GM18519 (cell line): ENCODE measurements around the gene ABCA5.

Experiments
- ATAC-seq: cut with Tn5 transposase; IDR thresholded peaks from one replicate; pipeline ENCODE4 v1.9.1; 2021; ENCODE audit warnings: mild to moderate bottlenecking, moderate library complexity; ENCODE audit not compliant: unreplicated experiment, low FRiP score

ABCA5 gene

GRCh38 chr17:69327060-69327831, at the start of gene ABCA5:
TSS of gene ABCA5 (minus strand) at chr17:69327133. CDS start at chr17:69314415, 12,718 bp downstream.
- peak; percentile 92 for ATAC-seq

GRCh38 chr17:69375229-69375628, 48.3 kb upstream of the ABCA5 start:
- no peak for ATAC-seq

DNA sequence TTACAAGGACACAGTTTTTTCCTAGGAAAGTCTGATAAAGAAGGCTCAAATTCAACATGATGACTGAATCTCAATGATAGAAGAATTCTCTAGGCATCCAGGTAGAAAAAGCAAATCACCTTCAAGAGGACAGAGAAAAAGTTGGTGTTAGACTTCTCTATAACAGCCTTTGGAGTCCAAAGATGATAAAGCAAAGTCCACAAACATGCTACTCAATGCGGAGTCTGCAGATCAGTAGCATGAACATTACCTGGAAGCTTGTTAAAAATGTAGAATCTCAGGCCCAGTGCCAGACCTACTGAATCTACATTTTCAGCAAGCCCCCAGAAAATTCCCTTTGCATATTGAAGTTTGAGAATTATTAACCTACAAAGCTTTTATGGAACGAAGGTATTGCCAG, 46.1 kb upstream of the ABCA5 start:
- no peak for ATAC-seq

GRCh38 chr17:69367298-69367697, 40.4 kb upstream of the ABCA5 start:
- peak; percentile 86 for ATAC-seq

DNA sequence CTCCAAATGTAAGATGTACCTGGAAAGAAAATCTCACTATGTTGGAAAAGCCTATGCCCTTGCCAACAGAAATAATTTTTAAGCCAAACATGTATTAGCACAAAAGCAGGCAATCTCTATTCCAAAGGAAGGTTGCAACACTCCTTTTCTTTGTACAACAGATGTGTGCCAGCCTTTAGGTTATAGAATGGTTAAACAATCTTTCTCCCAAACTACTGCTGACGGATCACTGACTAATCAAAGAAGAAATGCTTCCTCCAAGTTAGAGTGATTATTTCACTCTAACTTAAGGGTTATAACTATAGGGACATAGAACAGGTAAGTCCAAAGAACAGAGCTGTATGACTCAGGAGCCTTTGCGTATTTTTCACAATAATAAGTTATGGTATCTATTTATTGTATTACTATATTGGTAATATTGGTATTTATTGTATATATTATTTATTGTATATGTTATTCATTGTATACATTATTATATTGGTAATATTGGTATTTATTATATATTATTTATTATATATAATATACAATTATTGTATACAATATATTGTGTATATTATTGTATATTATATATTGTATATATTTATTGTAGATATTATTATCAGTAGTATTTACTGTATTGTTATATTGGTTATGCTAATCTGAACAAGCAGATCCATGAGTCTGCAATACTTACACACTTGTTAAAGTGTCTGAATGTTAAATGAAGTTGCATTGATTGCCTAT, 36.7 kb upstream of the ABCA5 start:
- ATAC-seq = no peak

GRCh38 chr17:69361156-69361555, 34.2 kb upstream of the ABCA5 start:
- ATAC-seq = no peak

DNA sequence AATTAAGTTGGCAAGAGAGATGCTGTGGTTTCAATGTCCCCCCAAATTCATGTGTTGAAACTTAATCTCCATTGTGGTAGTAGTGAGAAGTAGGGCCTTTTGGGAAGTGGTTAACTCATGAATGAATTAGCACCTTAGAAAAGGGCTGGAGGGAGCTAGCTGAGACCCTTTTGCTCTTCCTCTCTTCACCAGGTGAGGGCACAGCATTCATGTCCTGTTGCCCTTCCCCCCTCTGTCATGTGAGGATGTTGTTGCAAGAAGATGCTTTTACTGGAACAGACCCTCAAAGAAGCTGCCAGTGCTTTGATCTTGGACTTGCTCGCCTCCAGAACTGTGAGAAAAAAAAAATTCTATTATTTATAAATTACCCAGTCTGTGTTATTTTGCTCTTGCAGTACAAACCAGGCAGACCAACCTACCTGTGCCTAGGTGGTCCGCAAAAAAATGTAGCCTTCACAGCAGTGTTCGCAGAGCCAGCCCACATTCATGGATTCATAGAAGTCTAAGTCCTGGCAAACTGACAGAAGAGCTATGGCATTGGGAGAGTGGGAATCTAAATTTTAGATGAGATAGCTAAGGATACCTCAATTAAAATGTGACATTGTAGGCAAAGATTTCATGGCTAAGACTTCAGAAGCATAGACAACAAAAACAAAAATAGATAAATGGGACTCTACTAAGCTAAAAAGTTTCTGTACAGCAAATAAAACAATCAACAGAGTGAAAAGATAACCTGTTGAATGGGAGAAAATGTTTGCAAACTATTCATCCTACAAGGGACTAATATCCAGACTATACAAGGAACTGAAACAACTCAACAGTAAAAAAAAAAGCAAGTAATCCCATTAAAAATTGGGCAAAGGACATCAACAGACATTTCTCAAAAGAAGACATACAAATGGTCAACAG, 32.0 kb upstream of the ABCA5 start:
- ATAC-seq = no peak

DNA sequence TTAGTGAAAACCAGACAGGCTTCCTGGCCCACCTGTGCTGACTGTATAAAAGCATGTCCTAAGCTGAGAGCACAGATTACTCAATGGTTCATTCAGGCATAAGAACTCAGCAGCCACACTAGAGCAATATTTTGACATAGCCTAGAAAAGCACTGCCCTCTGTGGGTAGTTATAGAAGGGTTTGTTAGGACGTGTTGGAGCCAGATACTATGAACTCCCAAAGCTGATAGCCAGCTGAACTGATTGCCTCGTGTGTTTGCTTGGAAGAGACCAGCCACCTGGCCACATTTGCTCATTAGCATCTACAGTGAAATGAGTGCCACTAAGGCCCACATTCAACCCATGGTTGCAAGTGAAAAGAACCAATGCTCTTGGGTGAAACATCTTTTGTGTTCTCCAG, 30.8 kb upstream of the ABCA5 start:
- no peak for ATAC-seq

- ATAC-seq = no peak
Measured at GRCh38 chr17:69356625-69357024, 29.7 kb upstream of the ABCA5 start.

GRCh38 chr17:69350911-69351310, 24.0 kb upstream of the ABCA5 start:
- ATAC-seq = no peak

DNA sequence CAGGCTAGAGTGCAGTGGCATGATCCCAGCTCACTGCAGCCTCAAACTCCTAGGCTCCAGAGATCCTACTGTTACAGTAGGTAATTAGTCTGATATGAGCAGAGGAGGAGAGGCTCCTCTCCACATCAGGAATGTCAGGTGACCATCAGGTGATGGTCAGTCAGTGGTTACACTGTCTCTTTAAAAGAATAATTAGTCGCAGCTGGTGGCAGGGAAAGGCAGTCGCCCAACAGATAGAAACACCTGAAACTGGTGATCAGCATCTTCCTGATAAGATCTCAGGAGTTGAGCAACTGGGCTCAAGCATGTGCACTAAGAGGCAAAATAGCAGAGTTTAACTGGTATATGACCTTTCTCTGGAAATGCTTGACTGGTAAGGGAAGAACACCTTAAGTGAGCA, 21.5 kb upstream of the ABCA5 start:
- no peak for ATAC-seq

DNA sequence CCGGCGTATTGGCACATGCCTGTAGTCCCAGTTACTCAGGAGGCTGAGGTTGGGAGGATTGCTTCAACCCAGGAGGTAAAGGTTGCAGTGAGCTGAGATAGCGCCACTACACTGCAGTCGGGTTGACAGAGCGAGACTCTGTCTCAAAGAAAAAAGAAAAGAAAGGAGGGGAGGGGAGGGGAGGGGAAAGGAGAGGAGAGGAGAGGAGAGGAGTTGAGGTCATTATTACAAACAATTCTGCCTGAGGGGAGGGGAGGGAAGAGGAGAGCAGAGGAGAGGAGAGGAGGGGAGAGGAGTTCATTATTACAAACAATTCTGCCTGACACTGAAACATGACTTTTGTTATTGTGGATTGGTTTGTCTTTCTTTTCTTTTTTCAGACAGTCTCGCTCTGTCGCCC, 19.8 kb upstream of the ABCA5 start:
- ATAC-seq = no peak

- ATAC-seq = no peak
Measured at GRCh38 chr17:69344939-69345338, 18.0 kb upstream of the ABCA5 start.

GRCh38 chr17:69342896-69343644, 16.1 kb upstream of the ABCA5 start:
- no peak for ATAC-seq

DNA sequence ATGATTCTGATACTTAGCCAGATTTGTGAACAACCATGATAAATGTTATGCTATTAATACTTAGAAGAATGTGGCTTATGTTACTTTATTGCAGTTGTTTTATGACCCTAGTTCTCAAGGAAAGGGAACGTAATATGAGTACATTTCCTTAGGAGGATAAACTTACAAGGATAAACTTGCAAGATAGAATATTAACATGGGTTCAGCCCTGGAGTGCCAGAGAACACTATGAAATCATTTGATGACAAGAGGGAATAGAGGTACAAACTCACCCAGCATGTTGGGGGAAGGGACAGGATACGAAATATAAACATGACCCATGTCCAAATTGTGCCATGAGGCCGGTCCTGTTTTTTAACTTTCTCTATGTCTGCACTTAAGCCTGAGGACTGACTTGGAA, 13.0 kb upstream of the ABCA5 start:
- no peak for ATAC-seq

DNA sequence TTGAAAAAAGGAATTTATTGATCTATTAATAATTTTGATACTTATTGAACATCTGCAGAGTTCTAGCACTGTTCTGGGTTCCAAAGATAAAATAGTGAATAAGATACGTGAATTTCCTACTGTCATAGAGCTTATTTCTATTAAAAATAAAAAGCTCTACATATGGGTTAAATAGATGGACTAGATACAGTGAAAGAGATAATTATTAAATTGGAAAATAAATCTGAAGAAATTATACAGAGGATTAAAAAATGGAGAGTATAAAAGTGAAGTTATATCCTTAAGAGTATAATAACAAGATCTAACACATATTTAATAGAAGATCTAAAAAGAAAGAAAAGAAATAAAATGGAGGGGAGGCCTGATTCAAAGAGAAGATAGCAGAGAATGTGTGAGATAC, 10.1 kb upstream of the ABCA5 start:
- no peak for ATAC-seq

DNA sequence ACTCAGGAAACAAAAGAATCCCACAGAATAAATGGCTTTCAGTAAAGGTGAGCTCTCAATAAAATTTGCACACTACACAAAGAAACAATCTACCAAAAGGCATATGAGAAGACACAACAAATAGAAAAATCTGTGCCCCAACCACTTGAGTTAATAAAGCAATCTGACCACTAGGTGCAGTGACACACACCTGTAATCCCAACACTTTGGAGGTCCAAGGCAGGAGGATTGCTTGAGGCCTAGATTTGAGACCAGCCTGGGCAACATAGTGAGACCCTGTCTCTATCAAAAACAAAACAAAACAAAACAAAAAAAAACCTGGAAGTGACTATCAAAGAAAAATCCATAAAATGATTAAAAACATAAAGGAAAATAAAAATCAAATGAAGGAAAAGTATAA, 9.6 kb upstream of the ABCA5 start:
- no peak for ATAC-seq

DNA sequence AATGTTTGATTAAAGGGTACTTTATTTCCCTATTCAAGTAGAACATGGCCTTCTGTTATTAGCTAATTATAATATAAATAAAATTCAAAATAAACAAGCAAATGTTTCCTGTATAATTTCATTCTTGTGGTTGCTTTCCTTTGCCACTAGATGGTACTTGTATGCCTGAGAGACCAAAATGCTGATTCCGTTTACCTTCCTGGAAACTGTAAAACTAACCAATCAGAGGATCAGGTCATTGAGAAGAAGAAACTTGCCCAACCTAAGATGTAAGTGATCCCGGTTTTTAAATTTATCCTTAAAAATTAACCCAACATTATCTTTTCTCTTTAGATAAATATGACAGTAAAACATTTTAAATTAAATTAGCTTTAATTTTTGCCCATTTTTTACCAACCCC, 8.1 kb upstream of the ABCA5 start:
- ATAC-seq = no peak

GRCh38 chr17:69333561-69333960, 6.6 kb upstream of the ABCA5 start:
- ATAC-seq = no peak

DNA sequence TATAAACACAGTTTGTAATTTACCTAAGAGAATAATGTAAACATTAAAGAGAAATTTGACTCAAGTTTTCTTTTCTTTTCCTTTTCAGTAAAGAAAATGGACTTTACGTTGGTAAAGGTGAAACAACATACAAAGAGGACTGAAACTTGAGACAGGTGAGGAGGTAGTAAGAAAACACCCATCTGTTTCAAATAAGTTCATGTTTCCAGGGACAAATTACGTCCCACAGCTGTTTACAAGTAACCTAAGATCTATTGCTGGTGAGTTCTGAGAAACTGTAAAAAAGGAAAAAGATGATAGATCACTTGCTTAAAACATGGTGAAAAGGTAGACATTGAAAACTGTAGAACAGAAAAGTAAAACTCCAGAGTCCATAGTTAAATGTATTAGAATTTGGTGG, 4.8 kb upstream of the ABCA5 start:
- no peak for ATAC-seq
